Activated CD8-positive, alpha-beta T cell treated with anti-CD3 and anti-CD28 coated beads for 36 hours (primary cell): ENCODE results near the gene NPM1. TPM values are rescaled to one million over a fixed set of nuclear protein-coding genes. Genes with fewer than 3 reads are reported as not detected.
"Not testable (repeated sequence)": the region's sequence is repeated elsewhere in the genome, so short reads cannot be mapped to it uniquely, and the experiment has no call there.

Experiments used
- ATAC-seq: fragments of 200-7000 bp; cut with Tn5 transposase; one replicate; pipeline ENCODE4 v1.10.0; 2021; ENCODE audit warnings: mild to moderate bottlenecking, moderate library complexity
- CTCF ChIA-PET: fragments of 350-600 bp; sonication (Branson Sonifier 250); formaldehyde crosslinking; loops from one replicate; lab custom pipeline; 2021; ENCODE audit warnings: antibody characterized with exemption; lab: Charles Lee
- POLR2A ChIA-PET: fragments of 350-600 bp; sonication (Branson Sonifier 250); formaldehyde crosslinking; loops from one replicate; lab custom pipeline; 2021; ENCODE audit warnings: antibody characterized with exemption; lab: Charles Lee
- DNase-seq: peaks from one replicate; pipeline ENCODE4 v3.0.0-alpha.2; 2020
- H3K27ac Mint-ChIP-seq: one replicate; pipeline ENCODE4 v1.8.0; 2021; ENCODE audit warnings: mild to moderate bottlenecking, mixed read lengths
- H3K27me3 Mint-ChIP-seq: one replicate; pipeline ENCODE4 v1.8.0; 2021; ENCODE audit warnings: mixed read lengths
- H3K36me3 Mint-ChIP-seq: one replicate; pipeline ENCODE4 v1.8.0; 2021; ENCODE audit warnings: low read depth, mixed read lengths
- H3K4me1 Mint-ChIP-seq: one replicate; pipeline ENCODE4 v1.8.0; 2021; ENCODE audit warnings: low read depth, mixed read lengths
- H3K4me3 Mint-ChIP-seq: one replicate; pipeline ENCODE4 v1.8.0; 2021; ENCODE audit warnings: mild to moderate bottlenecking, moderate library complexity, mixed read lengths
- H3K9me3 Mint-ChIP-seq: one replicate; pipeline ENCODE4 v1.8.0; 2021; ENCODE audit warnings: mixed read lengths
- intact Hi-C: fragments of 100-400 bp; cut with micrococcal nuclease; formaldehyde crosslinking; loops from one replicate; pipeline ENCODE4 v1.10.0; 2022
- total RNA-seq, 2 experiments: library from RNA; stranded (reverse); gene quantifications; one replicate each; pipeline ENCODE4 v1.2.3, GENCODE V29; 2021
- TF ChIP-seq, protein P1 (sequence below): fragments of 200-600 bp; IDR thresholded peaks from one replicate; pipeline ENCODE4 v1.8.0; 2022; ENCODE audit warnings: antibody characterized with exemption, mild to moderate bottlenecking

NPM1 gene
- total RNA-seq, 2 experiments from 2014 or later, result 3,203 to 3,498 TPM

DNA sequence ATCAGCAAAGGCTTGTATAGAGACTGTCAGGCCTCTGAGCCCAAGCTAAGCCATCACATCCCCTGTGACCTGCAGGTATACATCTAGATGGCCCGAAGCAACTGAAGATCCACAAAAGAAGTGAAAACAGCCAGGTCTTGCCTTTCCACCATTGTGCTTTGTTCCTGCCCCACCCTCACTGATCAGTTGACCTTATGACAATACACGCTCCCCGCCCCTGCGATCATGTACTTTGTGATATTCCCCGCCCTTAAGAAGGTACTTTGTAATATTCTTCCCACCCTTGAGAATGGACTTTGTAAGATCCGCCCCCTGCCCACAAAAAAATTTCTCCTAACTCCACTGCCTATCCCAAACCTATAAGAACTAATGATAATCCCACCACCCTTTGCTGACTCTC lies 18.6 kb upstream of the NPM1 start:
- Mint-ChIP-seq H3K36me3 (no peaks in the 10 kb centered on the region), H3K27me3 (peaks cover 13% of the 10 kb centered on the region), H3K4me3 (no peak overlapping the region), H3K4me1 (peaks cover 3% of the 10 kb centered on the region), H3K9me3 (no peaks in the 10 kb centered on the region), H3K27ac (no peak overlapping the region)
- DNase-seq (no peak), ATAC-seq (no peak)
- intact Hi-C loops, result no loop called here
- ChIA-PET CTCF (no interaction called here), POLR2A (interaction anchor here (1.2 kb wide), 1 partner anchor 18 kb away, joined by 4 read pairs; no protein-coding TSS in a partner anchor)
- TF ChIP-seq, protein P1, sequence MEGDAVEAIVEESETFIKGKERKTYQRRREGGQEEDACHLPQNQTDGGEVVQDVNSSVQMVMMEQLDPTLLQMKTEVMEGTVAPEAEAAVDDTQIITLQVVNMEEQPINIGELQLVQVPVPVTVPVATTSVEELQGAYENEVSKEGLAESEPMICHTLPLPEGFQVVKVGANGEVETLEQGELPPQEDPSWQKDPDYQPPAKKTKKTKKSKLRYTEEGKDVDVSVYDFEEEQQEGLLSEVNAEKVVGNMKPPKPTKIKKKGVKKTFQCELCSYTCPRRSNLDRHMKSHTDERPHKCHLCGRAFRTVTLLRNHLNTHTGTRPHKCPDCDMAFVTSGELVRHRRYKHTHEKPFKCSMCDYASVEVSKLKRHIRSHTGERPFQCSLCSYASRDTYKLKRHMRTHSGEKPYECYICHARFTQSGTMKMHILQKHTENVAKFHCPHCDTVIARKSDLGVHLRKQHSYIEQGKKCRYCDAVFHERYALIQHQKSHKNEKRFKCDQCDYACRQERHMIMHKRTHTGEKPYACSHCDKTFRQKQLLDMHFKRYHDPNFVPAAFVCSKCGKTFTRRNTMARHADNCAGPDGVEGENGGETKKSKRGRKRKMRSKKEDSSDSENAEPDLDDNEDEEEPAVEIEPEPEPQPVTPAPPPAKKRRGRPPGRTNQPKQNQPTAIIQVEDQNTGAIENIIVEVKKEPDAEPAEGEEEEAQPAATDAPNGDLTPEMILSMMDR, result no peak

DNA sequence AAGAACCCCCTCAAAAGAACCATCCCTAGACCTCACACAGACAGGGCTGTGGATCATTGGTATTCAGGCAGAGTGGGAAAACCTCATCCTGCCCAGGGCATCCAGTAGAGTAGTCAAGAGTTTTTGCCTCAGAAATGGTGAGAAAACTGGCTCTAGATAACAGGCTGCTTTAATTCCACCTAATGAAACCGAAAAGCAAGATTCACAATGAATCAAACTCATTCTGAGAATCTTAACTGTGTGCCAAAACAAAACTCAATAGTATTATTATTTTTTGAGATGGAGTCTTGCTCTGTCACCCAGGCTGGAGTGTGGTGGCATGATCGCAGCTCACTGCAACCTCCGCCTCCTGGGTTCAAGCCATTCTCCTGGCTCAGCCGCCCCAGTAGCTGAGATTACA lies 17.8 kb upstream of the NPM1 start:
- POLR2A ChIA-PET, result interaction anchor here (0.9 kb wide), 1 partner anchor 13 kb away, joined by 4 read pairs; no protein-coding TSS in a partner anchor
- TF ChIP-seq, protein P1, result no peak
- intact Hi-C loops, result no loop called here
- Mint-ChIP-seq H3K36me3 (no peaks in the 10 kb centered on the region), H3K4me3 (no peak overlapping the region), H3K9me3 (no peaks in the 10 kb centered on the region), H3K4me1 (peaks cover 3% of the 10 kb centered on the region), H3K27ac (no peak overlapping the region), H3K27me3 (peaks cover 11% of the 10 kb centered on the region)
- no peak for ATAC-seq
- no peak for DNase-seq
- CTCF ChIA-PET, result interaction anchor here (0.7 kb wide), 1 partner anchor 163 kb away, joined by 3 read pairs; no protein-coding TSS in a partner anchor

DNA sequence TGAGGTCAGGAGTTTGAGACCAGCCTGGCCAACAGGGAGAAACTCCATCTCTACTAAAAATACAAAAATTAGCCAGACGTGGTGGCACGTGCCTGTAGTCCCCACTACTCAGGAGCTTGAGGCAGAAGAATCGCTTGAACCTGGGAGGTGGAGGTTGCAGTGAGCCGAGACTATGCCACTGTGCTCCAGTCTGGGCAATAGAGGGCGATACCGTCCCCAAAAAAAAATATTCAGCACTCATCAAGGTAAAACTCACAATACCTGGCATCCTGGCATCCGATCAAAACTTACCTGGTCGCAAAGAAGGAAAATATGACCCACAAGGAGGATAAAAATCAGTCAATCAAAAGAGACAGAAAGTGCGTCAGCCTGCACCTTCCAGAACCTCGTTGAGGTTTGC lies 16.8 kb upstream of the NPM1 start:
- POLR2A ChIA-PET, H3K4me3 Mint-ChIP-seq, H3K4me1 Mint-ChIP-seq, intact Hi-C loops, ATAC-seq, H3K27ac Mint-ChIP-seq, H3K27me3 Mint-ChIP-seq, H3K36me3 Mint-ChIP-seq, H3K9me3 Mint-ChIP-seq, DNase-seq: not testable (repeated sequence)
- TF ChIP-seq, protein P1, result peak; percentile 19
- CTCF ChIA-PET, result interaction anchor here (0.5 kb wide), 1 partner anchor 11 kb away, joined by 3 read pairs; no protein-coding TSS in a partner anchor

DNA sequence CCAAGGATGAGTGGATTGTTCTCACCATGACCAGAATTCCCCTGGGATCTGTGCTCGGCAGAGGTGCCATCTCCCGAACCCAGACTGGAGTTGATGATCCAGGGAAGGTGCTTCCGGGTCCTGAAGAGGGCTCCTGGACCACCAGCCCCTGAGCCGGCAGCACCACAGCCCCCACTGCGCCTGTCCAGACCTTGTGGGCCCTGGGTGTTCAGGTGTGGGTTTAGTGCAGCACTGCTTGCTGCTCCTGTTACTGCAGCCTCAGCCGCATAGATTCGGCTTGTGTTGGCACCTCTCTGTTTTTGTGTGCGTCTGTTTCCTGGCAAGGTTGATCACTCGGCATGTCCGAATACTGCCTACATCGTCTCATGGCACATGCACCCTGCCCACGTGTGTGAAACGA lies 16.3 kb upstream of the NPM1 start:
- DNase-seq (no peak), ATAC-seq (no peak)
- TF ChIP-seq, protein P1, result no peak
- CTCF ChIA-PET, result interaction anchor here (0.5 kb wide), 1 partner anchor 10 kb away, joined by 3 read pairs; no protein-coding TSS in a partner anchor
- Mint-ChIP-seq H3K9me3 (no peaks in the 10 kb centered on the region), H3K27me3 (peaks cover 5% of the 10 kb centered on the region), H3K4me3 (no peak overlapping the region), H3K36me3 (no peaks in the 10 kb centered on the region), H3K27ac (no peak overlapping the region), H3K4me1 (peaks cover 3% of the 10 kb centered on the region)
- intact Hi-C loops, result no loop called here
- POLR2A ChIA-PET, result no interaction called here

DNA sequence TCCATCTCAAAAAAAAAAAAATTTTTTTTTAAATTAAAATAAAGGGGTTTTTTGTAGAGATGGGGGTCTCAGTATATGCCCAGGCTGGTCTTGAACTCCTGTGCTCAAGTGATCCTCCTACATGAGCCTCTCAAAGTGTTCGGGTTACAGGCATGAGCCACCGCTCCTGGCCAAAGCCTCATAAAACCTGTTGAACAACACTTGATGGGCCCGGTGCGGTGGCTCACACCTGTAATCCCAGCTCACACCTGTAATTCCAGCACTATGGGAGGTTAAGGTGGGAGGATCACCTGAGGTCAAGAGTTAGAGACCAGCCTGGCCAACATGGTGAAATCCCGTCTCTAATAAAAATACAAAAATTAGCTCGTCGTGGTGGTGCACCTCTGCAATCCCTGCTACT lies 7.7 kb upstream of the NPM1 start:
- POLR2A ChIA-PET, result interaction anchor here (1.2 to 1.5 kb wide), 2 partner anchors 31 to 35 kb away, joined by 3 read pairs; no protein-coding TSS in a partner anchor

DNA sequence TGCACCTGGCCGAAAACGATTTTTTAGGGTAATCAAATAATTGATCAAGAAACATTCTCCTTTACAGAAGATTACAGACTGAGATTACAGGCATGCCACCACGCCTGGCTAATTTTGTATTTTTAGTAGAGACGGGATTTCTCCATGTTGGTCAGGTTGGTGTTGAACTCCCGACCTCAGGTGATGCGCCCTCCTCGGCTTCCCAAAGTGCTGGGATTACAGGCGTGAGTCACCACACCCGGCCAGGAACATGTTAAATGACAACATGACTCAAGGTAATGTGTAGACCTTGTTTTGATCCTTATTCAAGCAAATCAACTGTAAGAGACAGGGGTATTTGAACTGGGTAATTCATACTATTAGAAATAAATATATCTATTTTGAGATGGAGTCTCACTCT lies 3.2 kb upstream of the NPM1 start:
- DNase-seq, ATAC-seq, H3K4me3 Mint-ChIP-seq, H3K9me3 Mint-ChIP-seq, H3K27me3 Mint-ChIP-seq, H3K27ac Mint-ChIP-seq, intact Hi-C loops: not testable (repeated sequence)
- Mint-ChIP-seq H3K36me3 (peaks cover 19% of the 10 kb centered on the region), H3K4me1 (peaks cover 20% of the 10 kb centered on the region)
- ChIA-PET CTCF (interaction anchor here (1.0 kb wide), 1 partner anchor 20 kb away, joined by 3 read pairs; no protein-coding TSS in a partner anchor), POLR2A (interaction anchor here (1.5 kb wide), 1 partner anchor 17 kb away, joined by 3 read pairs; no protein-coding TSS in a partner anchor)

More for the DNA sequence above, 7.7 kb upstream of the NPM1 start:
- intact Hi-C loops, result no loop called here
- CTCF ChIA-PET, result interaction anchor here (1.0 kb wide), 1 partner anchor 14 kb away, joined by 3 read pairs; no protein-coding TSS in a partner anchor
- Mint-ChIP-seq H3K9me3 (no peaks in the 10 kb centered on the region), H3K36me3 (no peaks in the 10 kb centered on the region), H3K4me3 (no peak overlapping the region), H3K4me1 (peaks cover 5% of the 10 kb centered on the region), H3K27ac (no peak overlapping the region), H3K27me3 (peaks cover 1% of the 10 kb centered on the region)
- ATAC-seq (no peak), DNase-seq (no peak)
- TF ChIP-seq, protein P1, result no peak

DNA sequence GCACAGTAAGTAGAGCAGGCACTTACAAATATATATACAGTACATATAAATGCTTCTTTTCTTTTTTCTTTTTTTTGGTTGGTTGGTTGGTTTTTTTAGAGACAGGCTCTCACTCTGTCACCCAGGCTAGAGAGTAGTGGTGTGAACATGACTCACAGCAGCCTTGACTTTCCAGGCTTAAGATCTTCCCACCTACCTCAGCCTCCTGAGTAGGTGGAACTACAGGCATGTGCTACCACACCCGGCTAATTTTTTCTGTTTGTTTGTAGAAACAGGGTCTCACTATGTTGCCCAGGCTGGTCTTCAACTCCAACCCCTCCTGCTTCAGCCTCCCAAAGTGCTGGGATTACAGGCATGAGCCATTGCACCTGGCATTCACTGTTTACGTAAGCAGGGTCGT lies 2.6 kb upstream of the NPM1 start:
- peak; percentile 43 for DNase-seq
- not testable (repeated sequence) for ATAC-seq
- POLR2A ChIA-PET, result interaction anchor here (1.5 kb wide), 1 partner anchor 18 kb away, joined by 3 read pairs; no protein-coding TSS in a partner anchor

More for the DNA sequence above, 2.6 kb upstream of the NPM1 start:
- CTCF ChIA-PET, intact Hi-C loops, H3K9me3 Mint-ChIP-seq, H3K27me3 Mint-ChIP-seq, H3K4me3 Mint-ChIP-seq: not testable (repeated sequence)
- Mint-ChIP-seq H3K27ac (peak overlapping the region; percentile 46), H3K4me1 (peaks cover 20% of the 10 kb centered on the region), H3K36me3 (peaks cover 25% of the 10 kb centered on the region)
